Neuronal stem cell (in vitro differentiated cells): ENCODE measurements around the gene DDA1.

ENCODE experiments used
- DNase-seq: peaks from one replicate; pipeline ENCODE4 v3.0.0-alpha.2; 2013; ENCODE audit warnings: low spot score
- H2AFZ ChIP-seq: one replicate; pipeline ENCODE4 v1.6.1; 2013; ENCODE audit warnings: mild to moderate bottlenecking, low read length, inconsistent platforms
- H2AK5ac ChIP-seq: 2 replicates; pipeline ENCODE4 v1.6.1; 2013; ENCODE audit warnings: low read depth, mild to moderate bottlenecking, inconsistent platforms, low read length, moderate library complexity, mixed read lengths
- H2BK120ac ChIP-seq: 2 replicates; pipeline ENCODE4 v1.6.1; 2013; ENCODE audit warnings: low read depth, mild to moderate bottlenecking, inconsistent platforms, low read length, moderate library complexity, mixed read lengths
- H2BK12ac ChIP-seq: one replicate; pipeline ENCODE4 v1.6.1; 2013; ENCODE audit warnings: low read length, inconsistent platforms
- H2BK15ac ChIP-seq: 2 replicates; pipeline ENCODE4 v1.6.1; 2013; ENCODE audit warnings: mild to moderate bottlenecking, low read length, inconsistent platforms, mixed read lengths
- H2BK5ac ChIP-seq: one replicate; pipeline ENCODE4 v1.6.1; 2013; ENCODE audit warnings: inconsistent platforms, mild to moderate bottlenecking, low read length, moderate library complexity
- H3K14ac ChIP-seq: one replicate; pipeline ENCODE4 v1.6.1; 2013; ENCODE audit warnings: low read length, inconsistent platforms
- H3K18ac ChIP-seq: 2 replicates; pipeline ENCODE4 v1.6.1; 2013; ENCODE audit warnings: low read length, inconsistent platforms
- H3K23ac ChIP-seq: 2 replicates; pipeline ENCODE4 v1.6.1; 2013; ENCODE audit warnings: low read depth, mild to moderate bottlenecking, mixed read lengths, low read length, inconsistent platforms; ENCODE audit not compliant: poor library complexity
- H3K27ac ChIP-seq: replicated peaks from 3 replicates; pipeline ENCODE4 v1.5.1; 2013; ENCODE audit warnings: low read length, inconsistent platforms
- H3K27me3 ChIP-seq, 3 experiments: 2 replicates each; pipeline ENCODE4 v1.6.1; 2013; ENCODE audit warnings: low read length in 3 of 3, mild to moderate bottlenecking in 2 of 3, inconsistent platforms in 1 of 3, low read depth in 1 of 3, mixed read lengths in 1 of 3, moderate library complexity in 1 of 3; ENCODE audit not compliant: control insufficient read depth in 3 of 3, insufficient read depth in 3 of 3
- H3K36me3 ChIP-seq, 2 donors: replicated peaks in 1 of 2; 2 replicates each; pipeline ENCODE4 v1.6.1; 2013; ENCODE audit warnings: low read length in 2 of 2; ENCODE audit not compliant: control insufficient read depth in 2 of 2, insufficient read depth in 2 of 2
- H3K4ac ChIP-seq: 2 replicates; pipeline ENCODE4 v1.6.1; 2013; ENCODE audit warnings: inconsistent platforms, mild to moderate bottlenecking, low read length, moderate library complexity
- H3K4me1 ChIP-seq, 2 donors: 1 replicate in 1 of 2; 2 replicates in 1 of 2; pipeline ENCODE4 v1.6.1; 2013; ENCODE audit warnings: low read length in 2 of 2, low read depth in 1 of 2; ENCODE audit not compliant: control insufficient read depth in 2 of 2, insufficient read depth in 1 of 2
- H3K4me2 ChIP-seq: one replicate; pipeline ENCODE4 v1.6.1; 2013; ENCODE audit warnings: mild to moderate bottlenecking, low read length, inconsistent platforms; ENCODE audit not compliant: insufficient read depth, poor library complexity, severe bottlenecking
- H3K4me3 ChIP-seq, 2 donors: 2 replicates each; pipeline ENCODE4 v1.5.1; 2013; ENCODE audit warnings: low read length in 2 of 2, mild to moderate bottlenecking in 2 of 2, inconsistent platforms in 1 of 2, moderate library complexity in 1 of 2
- H3K79me1 ChIP-seq: one replicate; pipeline ENCODE4 v1.6.1; 2013; ENCODE audit warnings: low read depth, mild to moderate bottlenecking, inconsistent platforms, low read length, moderate library complexity
- H3K9ac ChIP-seq: one replicate; pipeline ENCODE4 v1.6.1; 2013; ENCODE audit warnings: mild to moderate bottlenecking, low read depth, low read length, inconsistent platforms; ENCODE audit not compliant: poor library complexity
- H3K9me3 ChIP-seq, 2 donors: replicated peaks in 1 of 2; 2 replicates each; pipeline versions ENCODE3 to v1.6.1; 2013; ENCODE audit warnings: low read length in 2 of 2, mild to moderate bottlenecking in 2 of 2, inconsistent platforms in 1 of 2, low read depth in 1 of 2, mixed read lengths in 1 of 2, moderate library complexity in 1 of 2; ENCODE audit not compliant: control insufficient read depth in 2 of 2, insufficient read depth in 1 of 2
- H4K8ac ChIP-seq: one replicate; pipeline ENCODE4 v1.6.1; 2013; ENCODE audit warnings: low read depth, mild to moderate bottlenecking, inconsistent platforms, low read length, moderate library complexity
- H4K91ac ChIP-seq: one replicate; pipeline ENCODE4 v1.6.1; 2013; ENCODE audit warnings: low read length, low read depth, mild to moderate bottlenecking, inconsistent platforms; ENCODE audit not compliant: poor library complexity
- WGBS, 2 donors: extraction: QIAGEN DNeasy Blood & Tissue Kit; methylation state at CpG; one replicate each; pipeline ENCODE4 v1.1.7; 2013; ENCODE audit warnings: missing lambda C conversion rate in 2 of 2, mixed read lengths in 1 of 2; ENCODE audit not compliant: insufficient read length in 2 of 2, insufficient replicate concordance in 1 of 2; ENCODE audit errors: extremely low coverage in 2 of 2; 5-methylcytosine and 5-hydroxymethylcytosine counted together

The DDA1 gene

DNA sequence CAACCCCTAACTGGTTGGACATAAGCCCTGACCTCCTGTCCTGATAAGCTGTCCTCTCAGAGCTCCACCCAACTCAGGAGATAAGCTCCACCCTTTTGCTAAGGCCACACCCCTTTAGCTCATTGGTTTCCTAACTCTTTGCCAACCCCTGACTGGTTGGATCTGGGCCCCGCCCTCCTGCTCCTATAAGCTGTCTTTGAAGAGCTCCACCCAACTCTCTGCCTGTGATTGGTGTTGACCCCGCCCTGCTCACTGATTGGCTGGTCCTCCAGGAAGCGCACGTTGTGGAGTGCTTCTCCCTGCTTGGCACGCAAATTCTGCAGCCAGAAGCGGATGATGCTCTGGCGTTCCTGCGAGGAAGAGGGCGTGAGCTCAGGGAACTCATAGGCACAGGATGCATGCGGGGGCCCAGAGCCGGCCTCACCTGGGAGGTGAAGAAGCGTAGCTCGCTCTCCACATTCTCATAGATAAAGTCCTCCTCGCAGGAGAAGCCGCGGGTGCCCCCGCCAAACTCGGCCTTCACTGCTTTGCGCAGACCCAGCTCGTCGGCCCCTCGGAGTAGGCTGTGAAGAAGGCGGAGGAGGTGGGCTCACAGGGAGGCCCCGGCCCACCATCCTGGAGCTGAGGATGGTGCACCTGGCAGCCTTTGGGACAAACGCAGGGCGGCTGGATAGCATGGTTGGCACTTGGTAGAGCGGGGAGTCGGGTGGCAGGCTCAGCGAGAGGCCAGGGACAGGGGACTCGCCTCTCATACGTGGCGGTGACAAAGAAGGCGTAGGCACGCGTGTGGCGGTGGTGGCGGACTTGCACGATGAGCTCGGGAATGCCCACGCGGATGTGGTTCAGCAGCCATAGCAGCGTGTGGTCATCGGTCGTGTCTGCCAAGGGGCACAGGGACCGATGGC, 23.6 kb downstream of the DDA1 start:
- peaks cover 8 to 15% of the 10 kb centered on the region in 2 donors for H3K4me1 ChIP-seq
- H3K79me1 ChIP-seq, result peaks cover 4% of the 10 kb centered on the region
- H3K4me2 ChIP-seq, result no peak overlapping the region
- peak overlapping the region; percentile 15 for H3K27ac ChIP-seq
- H2AK5ac ChIP-seq, result peak overlapping the region; percentile 73
- peak overlapping the region; percentile 14 for H3K14ac ChIP-seq
- H3K9ac ChIP-seq, result peak overlapping the region; percentile 66
- H2BK5ac ChIP-seq, result peak overlapping the region; percentile 26
- peaks cover 21 to 29% of the 10 kb centered on the region in 2 donors for H3K36me3 ChIP-seq
- peaks cover 3 to 8% of the 10 kb centered on the region in 2 donors for H3K9me3 ChIP-seq
- H3K18ac ChIP-seq, result peak overlapping the region; percentile 21
- no CpG with 5 or more reads among the region's 45 CpGs for WGBS, 2 donors
- H2BK15ac ChIP-seq, result no peak overlapping the region
- no peak overlapping the region for H3K4ac ChIP-seq
- H3K23ac ChIP-seq, result peak overlapping the region; percentile 95
- DNase-seq, result no peak
- H4K91ac ChIP-seq, result no peak overlapping the region
- peaks cover 0 to 7% (median 0%) of the 10 kb centered on the region in 3 experiments for H3K27me3 ChIP-seq
- H4K8ac ChIP-seq, result no peak overlapping the region
- no peak overlapping the region for H2AFZ ChIP-seq
- no peak overlapping the region for H2BK12ac ChIP-seq
- H2BK120ac ChIP-seq, result no peak overlapping the region
- peak overlapping the region; percentile 41 to 88 for H3K4me3 ChIP-seq

DNA sequence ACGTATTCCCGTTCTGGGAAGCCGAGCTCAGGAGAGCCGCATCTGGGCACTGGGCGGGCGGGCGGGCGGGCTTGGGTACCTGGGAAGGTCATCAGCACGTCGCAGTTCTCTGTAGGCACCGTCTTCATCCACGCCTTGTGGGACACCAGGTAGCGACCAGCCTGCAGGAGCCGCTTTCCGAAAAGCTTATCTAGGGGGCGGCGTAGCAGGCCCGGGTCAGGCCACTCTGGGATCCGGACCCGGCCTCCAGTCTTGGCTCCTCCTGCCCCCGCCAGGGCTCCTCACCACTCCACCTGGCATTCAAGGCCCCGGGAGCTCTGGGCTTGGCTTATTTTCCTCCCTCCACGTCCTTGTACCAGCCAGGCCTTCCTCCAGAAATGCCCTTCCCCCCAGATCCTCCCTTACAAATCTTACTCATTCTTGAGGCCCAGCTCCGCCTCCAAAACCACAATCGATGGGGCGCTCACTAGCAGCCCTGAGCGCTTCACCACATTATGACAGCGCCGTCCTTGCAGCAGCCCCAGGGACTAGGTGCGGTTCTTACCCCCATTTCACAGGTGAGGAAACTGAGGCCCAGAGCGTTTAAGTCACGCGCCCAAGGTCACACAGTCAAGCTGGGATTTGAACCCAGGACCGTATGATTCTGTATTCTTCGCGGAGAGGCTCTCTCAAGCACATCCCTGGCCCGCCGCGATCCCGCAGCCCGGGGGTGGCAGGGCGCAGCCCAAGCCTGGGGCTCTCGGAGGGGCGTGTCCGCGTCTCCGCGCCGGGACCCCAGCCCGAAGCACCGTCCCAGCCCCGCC, 24.4 kb downstream of the DDA1 start:
- Histone ChIP-seq H3K4ac (peak overlapping the region; percentile 99), H3K23ac (peak overlapping the region; percentile 98), H2AFZ (peak overlapping the region; percentile 94), H3K9ac (peak overlapping the region; percentile 100), H3K79me1 (peaks cover 8% of the 10 kb centered on the region), H2BK12ac (peak overlapping the region; percentile 63), H2AK5ac (peak overlapping the region; percentile 73), H2BK5ac (peak overlapping the region; percentile 26), H3K27ac (peak overlapping the region; percentile 85), H3K18ac (peak overlapping the region; percentile 100), H4K91ac (peak overlapping the region; percentile 95), H3K4me1 (peaks cover 15 to 22% of the 10 kb centered on the region in 2 donors), H3K9me3 (peaks cover 3 to 8% of the 10 kb centered on the region in 2 donors), H3K27me3 (peaks cover 0 to 7% (median 0%) of the 10 kb centered on the region in 3 experiments), H3K14ac (peak overlapping the region; percentile 100), H3K4me3 (peak overlapping the region; percentile 88 to 95), H3K36me3 (peaks cover 27 to 36% of the 10 kb centered on the region in 2 donors), H2BK120ac (peak overlapping the region; percentile 81), H3K4me2 (peak overlapping the region; percentile 87), H2BK15ac (peak overlapping the region; percentile 85), H4K8ac (no peak overlapping the region)
- no CpG with 5 or more reads among the region's 52 CpGs for WGBS, 2 donors
- DNase-seq, result no peak

DNA sequence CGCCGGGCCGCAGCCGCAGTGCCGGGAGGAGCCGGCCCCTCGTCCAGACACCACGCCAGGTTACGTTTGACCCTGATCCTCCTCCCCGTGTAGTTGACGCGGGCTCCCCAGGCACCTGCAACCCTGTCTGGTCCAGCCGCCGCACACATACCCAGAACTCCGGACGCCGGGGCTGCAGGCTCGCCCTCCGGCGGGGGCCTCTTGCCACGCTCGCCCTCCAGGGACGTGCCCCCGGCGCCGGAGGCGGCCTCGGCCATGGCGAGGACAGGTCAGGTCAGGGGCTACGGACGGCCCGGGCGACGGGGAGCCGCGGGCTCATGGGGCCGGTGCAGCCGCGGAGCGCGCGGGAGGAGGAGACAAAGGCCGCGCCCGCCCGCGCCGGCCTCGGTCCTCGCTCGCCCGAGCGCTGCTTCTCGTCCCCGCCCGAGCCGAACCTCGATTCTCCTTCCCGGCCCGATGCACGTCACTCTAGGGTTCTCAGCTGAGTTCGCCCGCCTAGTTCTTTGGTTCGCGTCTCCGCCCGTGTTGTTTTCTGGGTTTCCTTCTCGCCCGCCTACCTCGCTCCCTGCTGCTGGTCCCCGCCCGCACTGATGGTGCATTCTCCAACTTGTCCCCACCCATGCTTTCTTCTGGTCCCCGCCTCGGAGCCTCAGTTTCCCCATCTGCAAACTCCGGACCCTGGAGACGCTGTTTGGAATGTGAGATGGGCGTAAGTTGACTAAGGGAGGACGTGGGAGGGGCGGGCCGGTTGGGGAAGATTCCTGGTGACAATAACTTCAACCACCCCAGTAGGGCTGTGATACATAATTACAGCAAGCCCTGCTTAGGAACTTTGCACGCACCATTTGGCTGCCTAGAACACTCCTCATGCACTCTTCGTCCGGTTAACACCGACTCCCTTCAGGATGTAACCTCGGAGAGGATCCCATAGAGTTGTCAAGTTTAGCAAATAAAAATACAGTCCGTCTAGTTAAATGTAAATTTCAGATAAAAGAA, 25.3 kb downstream of the DDA1 start, which contains the start of gene ANO8:
Gene ANO8 (minus strand): TSS at position 442 of the 996 bp plus-strand sequence. CDS start 185 bp downstream, at position 257.
- H3K9ac ChIP-seq, result peak within 1 kb of the TSS; percentile 100
- H3K27me3 ChIP-seq, result no peaks in the 10 kb centered on the region
- peak within 1 kb of the TSS; percentile 100 for H3K18ac ChIP-seq
- peak within 1 kb of the TSS; percentile 85 for H2BK15ac ChIP-seq
- DNase-seq, result peak; percentile 96
- H4K91ac ChIP-seq, result peak within 1 kb of the TSS; percentile 95
- peak within 1 kb of the TSS; percentile 81 for H2BK120ac ChIP-seq
- peaks cover 30 to 39% of the 10 kb centered on the region in 2 donors for H3K36me3 ChIP-seq
- peak within 1 kb of the TSS; percentile 26 for H2BK5ac ChIP-seq
- peaks cover 3 to 5% of the 10 kb centered on the region in 2 donors for H3K9me3 ChIP-seq
- H3K27ac ChIP-seq, result peak within 1 kb of the TSS; percentile 85
- H3K23ac ChIP-seq, result peak within 1 kb of the TSS; percentile 98
- H3K4me2 ChIP-seq, result peak within 1 kb of the TSS; percentile 87
- H3K4ac ChIP-seq, result peak within 1 kb of the TSS; percentile 99
- peaks cover 15 to 17% of the 10 kb centered on the region in 2 donors for H3K4me1 ChIP-seq
- WGBS, 2 donors, result no CpG with 5 or more reads among the region's 86 CpGs
- H3K79me1 ChIP-seq, result peaks cover 7% of the 10 kb centered on the region
- H3K14ac ChIP-seq, result peak within 1 kb of the TSS; percentile 100
- peak within 1 kb of the TSS; percentile 63 for H2BK12ac ChIP-seq
- peak within 1 kb of the TSS; percentile 92 for H4K8ac ChIP-seq
- peak within 1 kb of the TSS; percentile 94 for H2AFZ ChIP-seq
- H2AK5ac ChIP-seq, result peak within 1 kb of the TSS; percentile 73
- peak within 1 kb of the TSS; percentile 88 to 95 for H3K4me3 ChIP-seq
